HG03196 (cell line): ENCODE measurements around the gene FGA.

Experiments
- ATAC-seq: cut with Tn5 transposase; IDR thresholded peaks from one replicate; pipeline ENCODE4 v1.9.1; 2021; ENCODE audit not compliant: unreplicated experiment

FGA gene

DNA sequence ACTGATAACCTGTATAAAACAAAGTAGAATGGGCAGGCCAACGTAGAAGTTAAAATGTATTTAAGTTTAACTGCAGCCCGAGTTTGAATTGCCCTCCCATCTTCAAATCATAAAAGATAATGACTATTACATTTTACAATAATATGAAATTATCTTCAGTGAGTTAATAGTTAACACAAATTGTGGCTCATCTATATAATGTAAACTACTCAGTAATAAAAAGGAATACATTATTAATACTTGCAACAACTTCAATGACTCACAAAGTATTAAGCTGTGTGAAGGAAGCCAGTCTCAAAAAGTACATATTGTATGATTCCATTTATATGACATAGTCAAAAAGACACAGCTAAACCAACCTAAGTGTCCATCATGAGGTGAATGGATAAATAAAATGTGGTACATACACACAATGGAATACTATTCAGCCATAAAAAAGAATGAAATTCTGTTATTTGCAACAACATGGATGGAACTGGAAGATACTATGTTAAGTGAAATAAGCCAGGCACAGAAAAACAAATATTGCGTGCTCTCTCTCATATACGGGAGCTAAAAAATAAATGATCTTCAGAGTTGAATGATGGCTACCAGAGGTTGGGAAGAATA is 48.2 kb downstream of the FGA start:
- ATAC-seq, result no peak
